Panc1 (cell line): ENCODE measurements around the gene SUGCT.

Source experiments
- CTCF ChIP-seq: fragments of 450-650 bp; IDR thresholded peaks from 2 replicates; pipeline ENCODE4 v1.5.1; 2017; ENCODE audit warnings: mild to moderate bottlenecking
- POLR2AphosphoS5 ChIP-seq: IDR thresholded peaks from 2 replicates; pipeline ENCODE4 v1.6.1; 2012; ENCODE audit warnings: mild to moderate bottlenecking, low read depth, low read length, moderate library complexity
- TCF7L2 ChIP-seq: IDR thresholded peaks from 2 replicates; pipeline ENCODE4 v1.6.1; 2011; ENCODE audit warnings: mild to moderate bottlenecking, low read depth, low read length, inconsistent platforms

GRCh38 chr7:40530292-40530691, 395.5 kb downstream of the SUGCT start:
- TF ChIP-seq POLR2AphosphoS5 = no peak
- TF ChIP-seq CTCF = no peak
- no peak for TF ChIP-seq TCF7L2
